AG09319 (cell line): ENCODE results near the gene TBC1D3B.
"Not testable (repeated sequence)": the region's sequence is repeated elsewhere in the genome, so short reads cannot be mapped to it uniquely, and the experiment has no call there.

ENCODE experiments used
- DNase-seq: peaks from one replicate; pipeline ENCODE4 v3.0.0-alpha.2; 2010; ENCODE audit warnings: low read depth; ENCODE audit errors: extremely low read depth
- TF ChIP-seq, protein P1 (sequence below): IDR thresholded peaks from 2 replicates; pipeline ENCODE4 v1.5.1; 2011; ENCODE audit warnings: low read depth, mild to moderate bottlenecking, inconsistent platforms, low read length, moderate library complexity

Gene TBC1D3B

DNA sequence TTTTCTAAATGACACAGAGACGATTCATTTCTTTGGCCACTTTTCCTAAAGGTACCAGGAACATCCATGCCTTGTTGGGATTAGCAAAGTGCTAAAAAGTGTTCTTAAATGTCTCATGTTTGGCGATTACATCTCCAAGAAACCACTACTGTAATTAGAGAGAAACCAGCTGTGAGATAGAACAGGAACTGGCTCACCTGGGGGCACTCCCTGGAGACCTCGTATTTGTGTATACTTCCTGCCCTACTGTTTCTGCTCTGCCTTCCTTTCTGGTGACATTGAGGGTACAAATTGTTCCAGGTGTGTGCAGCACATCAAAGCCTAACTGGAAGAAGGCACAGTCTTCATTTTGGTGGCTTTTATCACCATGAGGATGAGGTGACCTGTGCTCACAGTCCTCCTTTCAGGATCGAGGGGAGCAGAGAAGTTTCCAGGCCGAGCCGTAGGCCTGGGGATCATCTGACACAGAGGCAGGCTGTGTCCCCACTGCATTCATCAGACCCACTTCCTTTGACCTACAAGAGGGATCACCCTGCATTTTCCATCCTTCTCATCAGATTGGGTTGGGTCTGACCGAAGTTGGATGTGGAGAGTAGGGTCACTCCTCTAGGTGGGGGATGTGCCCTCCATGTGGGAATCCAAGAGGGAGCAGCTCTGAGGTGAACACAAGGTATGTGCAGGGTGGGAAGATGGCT is 49.1 kb downstream of the TBC1D3B start:
- DNase-seq = no peak
- TF ChIP-seq, protein P1, sequence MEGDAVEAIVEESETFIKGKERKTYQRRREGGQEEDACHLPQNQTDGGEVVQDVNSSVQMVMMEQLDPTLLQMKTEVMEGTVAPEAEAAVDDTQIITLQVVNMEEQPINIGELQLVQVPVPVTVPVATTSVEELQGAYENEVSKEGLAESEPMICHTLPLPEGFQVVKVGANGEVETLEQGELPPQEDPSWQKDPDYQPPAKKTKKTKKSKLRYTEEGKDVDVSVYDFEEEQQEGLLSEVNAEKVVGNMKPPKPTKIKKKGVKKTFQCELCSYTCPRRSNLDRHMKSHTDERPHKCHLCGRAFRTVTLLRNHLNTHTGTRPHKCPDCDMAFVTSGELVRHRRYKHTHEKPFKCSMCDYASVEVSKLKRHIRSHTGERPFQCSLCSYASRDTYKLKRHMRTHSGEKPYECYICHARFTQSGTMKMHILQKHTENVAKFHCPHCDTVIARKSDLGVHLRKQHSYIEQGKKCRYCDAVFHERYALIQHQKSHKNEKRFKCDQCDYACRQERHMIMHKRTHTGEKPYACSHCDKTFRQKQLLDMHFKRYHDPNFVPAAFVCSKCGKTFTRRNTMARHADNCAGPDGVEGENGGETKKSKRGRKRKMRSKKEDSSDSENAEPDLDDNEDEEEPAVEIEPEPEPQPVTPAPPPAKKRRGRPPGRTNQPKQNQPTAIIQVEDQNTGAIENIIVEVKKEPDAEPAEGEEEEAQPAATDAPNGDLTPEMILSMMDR = no peak

DNA sequence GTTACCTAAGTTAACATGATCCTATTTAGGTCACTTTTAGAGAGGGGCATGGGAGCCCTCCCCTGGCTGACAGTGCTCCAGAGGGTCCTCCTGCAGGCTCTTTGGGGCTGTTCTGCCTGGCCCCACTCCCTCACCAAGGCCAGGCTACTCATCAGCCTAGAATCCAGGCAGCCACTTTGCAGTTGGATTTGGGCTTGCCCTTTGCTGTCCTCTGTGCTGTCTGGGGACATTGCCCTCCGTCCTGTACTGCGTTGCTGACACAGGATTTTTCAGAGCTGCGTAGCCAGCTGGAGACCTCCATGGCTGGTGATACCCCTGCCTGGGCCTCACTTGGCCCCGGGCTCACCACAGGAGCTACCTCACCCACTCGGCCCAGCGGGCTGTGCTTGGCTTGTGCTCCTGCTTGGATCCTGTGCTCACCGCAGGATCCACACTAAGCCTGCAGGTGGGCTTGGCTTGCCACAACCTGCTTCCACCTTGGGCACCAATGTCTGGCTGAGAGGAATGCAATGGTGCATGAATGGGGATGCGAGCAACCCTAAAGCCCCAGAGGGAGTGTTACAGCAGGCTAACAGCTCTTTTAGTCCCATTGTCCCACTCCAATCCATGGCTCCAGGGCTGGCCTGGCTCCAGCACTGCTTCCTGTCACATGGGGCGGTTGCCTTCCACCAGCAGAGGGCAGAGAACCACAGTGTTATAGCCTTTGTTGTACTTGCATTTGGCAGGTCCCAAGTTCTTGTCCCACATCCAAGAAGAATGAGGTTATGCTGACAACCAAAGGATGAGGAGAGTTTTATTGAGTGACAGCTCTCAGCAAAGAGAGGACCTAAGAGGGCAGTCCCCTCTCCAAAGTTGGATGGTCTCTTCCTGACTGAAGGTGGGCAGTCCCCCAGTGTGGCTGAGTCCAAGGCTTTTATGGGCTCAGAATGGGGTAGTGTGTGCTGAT is 51.3 kb downstream of the TBC1D3B start:
- TF ChIP-seq, protein P1 = no peak
- DNase-seq = no peak

DNA sequence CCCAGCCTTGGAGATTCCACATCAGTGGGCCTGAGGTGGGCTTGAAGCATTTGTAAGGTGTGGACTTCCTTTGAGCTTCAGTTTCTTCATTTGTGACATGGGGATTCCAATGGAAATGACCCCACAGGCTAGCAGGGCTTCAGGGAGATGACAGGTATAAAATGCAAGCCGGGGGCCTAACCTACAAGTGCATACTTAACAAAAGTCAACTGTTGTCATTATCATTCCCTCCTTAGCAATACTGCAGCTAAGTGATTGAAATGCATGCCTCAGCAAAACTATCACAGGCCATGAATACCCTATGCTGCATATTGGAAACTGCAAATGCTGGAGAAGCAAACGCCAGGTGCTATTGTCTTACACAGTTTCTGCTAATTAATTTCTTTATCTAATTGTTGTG is 53.0 kb downstream of the TBC1D3B start:
- DNase-seq = no peak
- TF ChIP-seq, protein P1 = no peak

DNA sequence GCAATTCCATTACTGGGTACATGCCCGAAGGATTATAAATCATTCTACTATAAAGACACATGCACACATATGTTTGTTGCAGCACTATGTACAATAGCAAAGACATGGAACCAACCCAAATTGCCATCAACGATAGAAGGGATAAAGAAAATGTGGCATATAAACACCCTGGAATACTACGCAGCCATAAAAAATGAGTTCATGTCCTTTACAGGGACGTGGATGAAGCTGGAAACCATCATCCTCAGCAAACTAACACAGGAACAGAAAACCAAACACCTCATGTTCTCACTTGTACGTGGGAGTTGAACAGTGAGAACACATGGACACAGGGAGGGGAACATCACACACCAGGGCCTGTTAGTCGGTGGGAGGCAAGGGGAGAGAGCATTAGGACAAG is 55.3 kb downstream of the TBC1D3B start:
- not testable (repeated sequence) for DNase-seq

- no peak for DNase-seq
- TF ChIP-seq, protein P1 = no peak
Observed at GRCh38 chr17:36120221-36120620, 56.2 kb downstream of the TBC1D3B start.

GRCh38 chr17:36118477-36119353 is 57.7 kb downstream of the TBC1D3B start:
- TF ChIP-seq, protein P1 = no peak

DNA sequence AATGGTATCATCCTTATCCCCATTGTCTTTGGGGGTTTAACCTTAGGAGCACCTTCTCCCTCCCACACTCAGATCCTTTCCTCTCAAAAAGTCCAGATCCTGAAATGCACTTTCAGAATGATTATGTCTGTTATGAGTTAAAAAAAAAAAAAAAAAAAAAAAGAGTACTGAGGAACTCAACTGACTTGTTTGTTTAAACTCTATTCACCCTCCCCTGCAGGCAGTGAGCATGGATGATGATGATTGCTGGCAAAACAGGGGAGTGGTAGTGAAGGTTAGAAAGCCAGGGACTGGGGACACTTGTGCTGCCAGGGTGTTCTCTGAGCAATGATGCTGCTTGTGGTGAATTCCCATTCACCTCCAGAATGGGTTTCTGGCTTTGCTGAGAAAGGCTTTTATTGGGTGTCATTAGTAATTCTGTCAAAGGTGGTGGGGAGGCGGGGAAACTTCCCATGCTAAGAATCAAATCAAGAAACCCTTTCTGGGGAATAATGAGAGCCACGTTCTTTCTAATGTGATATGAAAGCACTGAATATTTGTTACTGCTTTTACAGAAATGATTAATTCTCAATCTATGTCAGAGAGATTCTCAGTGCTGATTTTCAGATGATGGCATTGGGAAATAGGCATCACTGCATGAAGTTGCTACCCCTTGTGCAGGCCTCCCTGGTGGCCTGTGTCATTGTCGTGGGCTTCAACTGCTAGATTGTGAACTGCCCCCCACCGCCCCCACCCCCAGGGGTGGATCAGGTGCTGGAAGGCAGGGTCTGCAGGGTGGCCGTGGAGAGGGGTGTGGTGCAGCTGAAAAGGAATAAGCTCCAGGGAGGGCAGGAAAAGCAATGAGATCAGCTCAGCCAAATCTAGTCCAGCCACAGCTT is 58.7 kb downstream of the TBC1D3B start:
- no peak for DNase-seq
- TF ChIP-seq, protein P1 = no peak

More at GRCh38 chr17:36118477-36119353, 57.7 kb downstream of the TBC1D3B start:
- DNase-seq = no peak
